ENCODE data around the gene CCDC127.

The CCDC127 gene

GRCh38 chr5:174291-174600 lies 43.7 kb downstream of the CCDC127 start:
- WGBS, 2 experiments = 94 to 99% methylated on average over 5 of the region's 5 CpGs
- Histone ChIP-seq H3K36me3 (ENCODE audit: control insufficient read depth, insufficient read depth, low read length) (peaks cover 20% of the 10 kb centered on the region), H3K27ac (ENCODE audit: insufficient read depth, low read depth, low read length, poor library complexity, severe bottlenecking) (no peak overlapping the region), H3K27me3 (ENCODE audit: control insufficient read depth, insufficient read depth, low read length, poor library complexity, severe bottlenecking) (no peaks in the 10 kb centered on the region), H3K4me1 (ENCODE audit: control insufficient read depth, insufficient read depth, low read length) (no peaks in the 10 kb centered on the region), H3K4me3 (ENCODE audit: insufficient read depth, low read depth, low read length) (no peak overlapping the region), H3K9me3 (ENCODE audit: control insufficient read depth, low read length) (no peaks in the 10 kb centered on the region)

- Histone ChIP-seq H3K9me3 (ENCODE audit: control insufficient read depth, low read length) (no peaks in the 10 kb centered on the region), H3K27ac (ENCODE audit: insufficient read depth, low read depth, low read length, poor library complexity, severe bottlenecking) (no peak overlapping the region)
- 93% methylated on average over 21 to 22 of the region's 22 CpGs for WGBS, 2 experiments
These were observed 44.3 kb downstream of the CCDC127 start for GRCh38 chr5:173392-174290.

GRCh38 chr5:172841-173251 lies 45.1 kb downstream of the CCDC127 start:
- 85% methylated on average over 17 of the region's 17 CpGs for WGBS, 2 experiments
- H3K27ac ChIP-seq (ENCODE audit: insufficient read depth, low read depth, low read length, poor library complexity, severe bottlenecking) = no peak overlapping the region
- peaks cover 20% of the 10 kb centered on the region for H3K36me3 ChIP-seq (ENCODE audit: control insufficient read depth, insufficient read depth, low read length)
- no peaks in the 10 kb centered on the region for H3K4me1 ChIP-seq (ENCODE audit: control insufficient read depth, insufficient read depth, low read length)
- no peaks in the 10 kb centered on the region for H3K27me3 ChIP-seq (ENCODE audit: control insufficient read depth, insufficient read depth, low read length, poor library complexity, severe bottlenecking)
- H3K9me3 ChIP-seq (ENCODE audit: control insufficient read depth, low read length) = no peaks in the 10 kb centered on the region
- H3K4me3 ChIP-seq (ENCODE audit: insufficient read depth, low read depth, low read length) = no peak overlapping the region

More at GRCh38 chr5:173392-174290, 44.3 kb downstream of the CCDC127 start:
- Histone ChIP-seq H3K27me3 (ENCODE audit: control insufficient read depth, insufficient read depth, low read length, poor library complexity, severe bottlenecking) (no peaks in the 10 kb centered on the region), H3K4me1 (ENCODE audit: control insufficient read depth, insufficient read depth, low read length) (no peaks in the 10 kb centered on the region), H3K36me3 (ENCODE audit: control insufficient read depth, insufficient read depth, low read length) (peaks cover 20% of the 10 kb centered on the region), H3K4me3 (ENCODE audit: insufficient read depth, low read depth, low read length) (no peak overlapping the region)

- H3K27me3 ChIP-seq (ENCODE audit: control insufficient read depth, insufficient read depth, low read length, poor library complexity, severe bottlenecking) = no peaks in the 10 kb centered on the region
- H3K9me3 ChIP-seq (ENCODE audit: control insufficient read depth, low read length) = no peaks in the 10 kb centered on the region
- no peak overlapping the region for H3K27ac ChIP-seq (ENCODE audit: insufficient read depth, low read depth, low read length, poor library complexity, severe bottlenecking)
- no peak overlapping the region for H3K4me3 ChIP-seq (ENCODE audit: insufficient read depth, low read depth, low read length)
- no peaks in the 10 kb centered on the region for H3K4me1 ChIP-seq (ENCODE audit: control insufficient read depth, insufficient read depth, low read length)
- peaks cover 20% of the 10 kb centered on the region for H3K36me3 ChIP-seq (ENCODE audit: control insufficient read depth, insufficient read depth, low read length)
- 94% methylated on average over 13 of the region's 13 CpGs for WGBS, 2 experiments
These were observed 45.5 kb downstream of the CCDC127 start for GRCh38 chr5:172421-172820.

- 91% methylated on average over 23 of the region's 23 CpGs for WGBS, 2 experiments
- Histone ChIP-seq H3K4me1 (ENCODE audit: control insufficient read depth, insufficient read depth, low read length) (no peaks in the 10 kb centered on the region), H3K27me3 (ENCODE audit: control insufficient read depth, insufficient read depth, low read length, poor library complexity, severe bottlenecking) (no peaks in the 10 kb centered on the region)
These were observed 46.1 kb downstream of the CCDC127 start for GRCh38 chr5:171801-172331.

GRCh38 chr5:170971-171800 lies 46.8 kb downstream of the CCDC127 start:
- H3K27me3 ChIP-seq (ENCODE audit: control insufficient read depth, insufficient read depth, low read length, poor library complexity, severe bottlenecking) = no peaks in the 10 kb centered on the region
- H3K27ac ChIP-seq (ENCODE audit: insufficient read depth, low read depth, low read length, poor library complexity, severe bottlenecking) = no peak overlapping the region
- 96% methylated on average over 37 of the region's 37 CpGs for WGBS, 2 experiments
- H3K4me3 ChIP-seq (ENCODE audit: insufficient read depth, low read depth, low read length) = no peak overlapping the region
- H3K9me3 ChIP-seq (ENCODE audit: control insufficient read depth, low read length) = no peaks in the 10 kb centered on the region
- H3K4me1 ChIP-seq (ENCODE audit: control insufficient read depth, insufficient read depth, low read length) = no peaks in the 10 kb centered on the region
- peaks cover 20% of the 10 kb centered on the region for H3K36me3 ChIP-seq (ENCODE audit: control insufficient read depth, insufficient read depth, low read length)

More at GRCh38 chr5:171801-172331, 46.1 kb downstream of the CCDC127 start:
- H3K9me3 ChIP-seq (ENCODE audit: control insufficient read depth, low read length) = no peaks in the 10 kb centered on the region
- H3K4me3 ChIP-seq (ENCODE audit: insufficient read depth, low read depth, low read length) = no peak overlapping the region
- H3K27ac ChIP-seq (ENCODE audit: insufficient read depth, low read depth, low read length, poor library complexity, severe bottlenecking) = no peak overlapping the region
- H3K36me3 ChIP-seq (ENCODE audit: control insufficient read depth, insufficient read depth, low read length) = peaks cover 20% of the 10 kb centered on the region

GRCh38 chr5:169728-170094 lies 48.2 kb downstream of the CCDC127 start:
- Histone ChIP-seq H3K4me1 (ENCODE audit: control insufficient read depth, insufficient read depth, low read length) (no peaks in the 10 kb centered on the region), H3K9me3 (ENCODE audit: control insufficient read depth, low read length) (no peaks in the 10 kb centered on the region), H3K4me3 (ENCODE audit: insufficient read depth, low read depth, low read length) (no peak overlapping the region), H3K36me3 (ENCODE audit: control insufficient read depth, insufficient read depth, low read length) (peaks cover 20% of the 10 kb centered on the region), H3K27me3 (ENCODE audit: control insufficient read depth, insufficient read depth, low read length, poor library complexity, severe bottlenecking) (no peaks in the 10 kb centered on the region), H3K27ac (ENCODE audit: insufficient read depth, low read depth, low read length, poor library complexity, severe bottlenecking) (no peak overlapping the region)
- WGBS, 2 experiments = 94 to 96% methylated on average over 12 of the region's 12 CpGs

- peaks cover 20% of the 10 kb centered on the region for H3K36me3 ChIP-seq (ENCODE audit: control insufficient read depth, insufficient read depth, low read length)
- no peaks in the 10 kb centered on the region for H3K4me1 ChIP-seq (ENCODE audit: control insufficient read depth, insufficient read depth, low read length)
- no peak overlapping the region for H3K27ac ChIP-seq (ENCODE audit: insufficient read depth, low read depth, low read length, poor library complexity, severe bottlenecking)
- H3K27me3 ChIP-seq (ENCODE audit: control insufficient read depth, insufficient read depth, low read length, poor library complexity, severe bottlenecking) = no peaks in the 10 kb centered on the region
- WGBS, 2 experiments = 91 to 93% methylated on average over 32 of the region's 32 CpGs
- H3K4me3 ChIP-seq (ENCODE audit: insufficient read depth, low read depth, low read length) = no peak overlapping the region
- no peaks in the 10 kb centered on the region for H3K9me3 ChIP-seq (ENCODE audit: control insufficient read depth, low read length)
These were observed 48.8 kb downstream of the CCDC127 start for GRCh38 chr5:169071-169727.

GRCh38 chr5:167982-168660 lies 49.8 kb downstream of the CCDC127 start:
- H3K4me3 ChIP-seq (ENCODE audit: insufficient read depth, low read depth, low read length) = no peak overlapping the region
- peaks cover 23% of the 10 kb centered on the region for H3K36me3 ChIP-seq (ENCODE audit: control insufficient read depth, insufficient read depth, low read length)
- H3K4me1 ChIP-seq (ENCODE audit: control insufficient read depth, insufficient read depth, low read length) = no peaks in the 10 kb centered on the region
- no peaks in the 10 kb centered on the region for H3K9me3 ChIP-seq (ENCODE audit: control insufficient read depth, low read length)
- 94 to 95% methylated on average over 18 of the region's 18 CpGs for WGBS, 2 experiments
- H3K27ac ChIP-seq (ENCODE audit: insufficient read depth, low read depth, low read length, poor library complexity, severe bottlenecking) = no peak overlapping the region
- H3K27me3 ChIP-seq (ENCODE audit: control insufficient read depth, insufficient read depth, low read length, poor library complexity, severe bottlenecking) = no peaks in the 10 kb centered on the region
